Measurements from ENCODE around the gene GATD1. TPM values are rescaled to one million over a fixed set of nuclear protein-coding genes. Genes with fewer than 3 reads are reported as not detected.

The GATD1 gene
- total RNA-seq, 2 donors from 2014 or later = 14.0 to 28.7 TPM

DNA sequence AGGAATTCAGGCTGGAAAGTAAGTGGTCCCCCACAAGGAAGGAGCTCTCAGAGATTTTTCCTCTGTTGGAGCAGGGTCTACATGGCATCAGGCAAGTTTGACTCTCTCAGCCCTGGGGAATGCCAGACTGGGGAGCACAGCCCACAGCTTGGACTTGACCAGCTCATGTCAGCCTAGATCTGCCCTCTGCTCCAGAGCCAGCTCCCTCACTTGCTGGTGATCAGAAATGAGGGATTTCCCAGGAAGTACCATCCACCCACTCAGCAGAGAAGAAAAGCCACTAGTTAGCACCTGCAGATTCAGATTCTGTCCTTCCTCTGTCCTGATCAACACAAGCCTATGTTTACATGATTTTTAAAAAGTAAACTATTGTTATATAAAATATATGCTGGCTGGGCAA lies 17.1 kb downstream of the GATD1 start:
- intact Hi-C loops (cut with DNase I) = no loop called here
- peaks cover 0 to 25% of the 10 kb centered on the region in 2 donors for H3K36me3 ChIP-seq (replicated peaks in 1 of 2; ENCODE audit: insufficient read depth in 1 of 2, low read depth in 2 of 2)

DNA sequence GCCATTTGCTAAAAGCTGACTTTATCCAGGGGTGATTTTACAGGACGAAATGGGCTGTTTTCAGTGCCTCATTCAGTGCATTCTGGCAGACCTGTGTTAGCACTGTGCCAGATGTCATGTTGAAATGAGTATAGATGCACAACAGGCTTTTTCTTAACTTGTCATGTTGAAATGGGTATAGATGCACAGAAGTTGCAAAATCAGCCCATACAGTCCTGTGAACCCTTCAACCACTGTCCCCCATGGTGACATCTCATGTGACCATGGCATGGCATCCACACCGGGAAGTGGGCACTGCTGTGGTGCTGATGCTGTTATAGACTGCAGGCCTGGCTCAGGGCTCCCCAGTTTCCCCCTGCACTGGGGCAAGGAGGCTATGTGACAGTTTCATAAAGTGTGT lies 27.6 kb downstream of the GATD1 start:
- Histone ChIP-seq H3K27ac (no peak overlapping the region), H3K36me3 (replicated peaks in 1 of 2; ENCODE audit: insufficient read depth in 1 of 2, low read depth in 2 of 2) (no peaks in the 10 kb centered on the region), H3K4me1 (peaks cover 31% of the 10 kb centered on the region), H3K9me3 (no peaks in the 10 kb centered on the region), H3K27me3 (no peaks in the 10 kb centered on the region), H3K4me3 (no peak overlapping the region)
- DNase-seq = no peak
- ATAC-seq = no peak
- TF ChIP-seq POLR2A (IDR thresholded peaks at IDR 0.05) = no peak
- TF ChIP-seq, protein P1, sequence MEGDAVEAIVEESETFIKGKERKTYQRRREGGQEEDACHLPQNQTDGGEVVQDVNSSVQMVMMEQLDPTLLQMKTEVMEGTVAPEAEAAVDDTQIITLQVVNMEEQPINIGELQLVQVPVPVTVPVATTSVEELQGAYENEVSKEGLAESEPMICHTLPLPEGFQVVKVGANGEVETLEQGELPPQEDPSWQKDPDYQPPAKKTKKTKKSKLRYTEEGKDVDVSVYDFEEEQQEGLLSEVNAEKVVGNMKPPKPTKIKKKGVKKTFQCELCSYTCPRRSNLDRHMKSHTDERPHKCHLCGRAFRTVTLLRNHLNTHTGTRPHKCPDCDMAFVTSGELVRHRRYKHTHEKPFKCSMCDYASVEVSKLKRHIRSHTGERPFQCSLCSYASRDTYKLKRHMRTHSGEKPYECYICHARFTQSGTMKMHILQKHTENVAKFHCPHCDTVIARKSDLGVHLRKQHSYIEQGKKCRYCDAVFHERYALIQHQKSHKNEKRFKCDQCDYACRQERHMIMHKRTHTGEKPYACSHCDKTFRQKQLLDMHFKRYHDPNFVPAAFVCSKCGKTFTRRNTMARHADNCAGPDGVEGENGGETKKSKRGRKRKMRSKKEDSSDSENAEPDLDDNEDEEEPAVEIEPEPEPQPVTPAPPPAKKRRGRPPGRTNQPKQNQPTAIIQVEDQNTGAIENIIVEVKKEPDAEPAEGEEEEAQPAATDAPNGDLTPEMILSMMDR (IDR thresholded peaks at IDR 0.05) = no peak
- WGBS, 2 donors = 33 to 61% methylated on average over 2 of the region's 2 CpGs
- intact Hi-C loops (cut with DNase I) = no loop called here

More for the DNA sequence above, 17.1 kb downstream of the GATD1 start:
- Histone ChIP-seq H3K27me3 (no peaks in the 10 kb centered on the region), H3K4me1 (peaks cover 7% of the 10 kb centered on the region), H3K4me3 (no peak overlapping the region), H3K27ac (no peak overlapping the region), H3K9me3 (no peaks in the 10 kb centered on the region)
- DNase-seq (no peak), ATAC-seq (no peak)
- no peak for TF ChIP-seq POLR2A (IDR thresholded peaks at IDR 0.05)
- TF ChIP-seq, protein P1 (IDR thresholded peaks at IDR 0.05) = no peak

DNA sequence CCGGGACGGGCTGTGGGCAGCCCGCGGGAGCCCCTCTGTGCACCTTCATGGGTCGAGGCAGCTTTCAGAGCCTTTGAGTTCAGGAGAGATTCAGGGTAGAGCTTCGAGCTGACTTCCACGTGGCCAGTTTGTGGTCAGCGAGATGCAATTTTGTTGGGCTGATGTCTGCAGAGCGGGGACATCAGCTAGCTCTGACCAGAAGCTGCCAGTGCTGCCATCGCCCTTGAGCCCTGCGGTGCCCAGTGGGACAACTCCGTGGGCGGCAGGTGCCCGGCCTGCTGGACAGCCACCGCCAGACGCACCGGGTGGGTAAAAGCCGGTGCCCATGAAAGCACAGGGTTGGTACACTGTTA lies 29.3 kb downstream of the GATD1 start:
- peak overlapping the region in 3 of 4 donors; percentile 90 to 95 (median 90) for H3K27ac ChIP-seq

DNA sequence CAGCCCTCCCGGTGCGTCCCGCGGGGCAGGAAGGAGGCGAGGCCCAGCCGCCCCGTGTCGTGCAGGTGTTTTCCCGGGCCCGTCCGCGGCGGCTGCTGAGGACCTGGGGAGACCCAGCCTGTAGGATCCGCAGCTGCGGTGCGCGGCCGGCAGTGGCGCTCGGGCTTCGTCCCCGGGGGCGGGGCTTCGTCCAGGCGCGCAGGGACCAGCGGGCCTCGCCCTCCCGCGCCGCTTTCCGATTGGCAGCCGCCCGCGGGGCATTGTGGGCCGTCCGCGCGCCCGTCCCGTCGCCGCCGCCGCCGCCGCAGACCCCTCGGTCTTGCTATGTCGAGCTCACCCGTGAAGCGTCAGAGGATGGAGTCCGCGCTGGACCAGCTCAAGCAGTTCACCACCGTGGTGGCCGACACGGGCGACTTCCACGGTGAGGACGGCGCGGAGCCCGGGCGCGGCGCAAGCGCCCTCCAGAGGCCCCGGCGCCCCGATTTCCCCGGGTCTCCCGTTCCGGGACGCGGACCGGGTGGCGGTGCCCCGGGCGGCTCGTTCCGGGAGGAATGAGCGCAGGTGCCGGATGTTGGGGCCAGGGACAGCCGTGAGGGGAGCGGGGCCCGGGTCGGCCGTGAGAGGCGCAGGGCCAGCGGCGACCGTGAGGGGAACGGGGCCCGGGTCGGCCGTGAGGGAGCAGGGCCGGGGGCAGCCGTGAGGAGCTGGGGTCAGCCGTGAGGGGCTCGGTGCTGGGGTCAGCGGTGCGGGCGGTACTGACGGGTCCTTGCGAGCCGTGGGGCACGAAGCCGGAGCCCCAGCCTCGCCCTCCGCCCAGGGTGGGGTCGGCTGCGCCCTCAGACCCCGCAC lies 29.9 kb downstream of the GATD1 start, which contains the start of gene TALDO1:
Gene TALDO1, plus strand, starts transcription at position 307 of the 849 bp plus-strand sequence. Its CDS starts 18 bp downstream, at position 325.
- Histone ChIP-seq H3K9me3 (no peaks in the 10 kb centered on the region), H3K36me3 (replicated peaks in 1 of 2; ENCODE audit: insufficient read depth in 1 of 2, low read depth in 2 of 2) (no peaks in the 10 kb centered on the region), H3K27me3 (no peaks in the 10 kb centered on the region), H3K4me3 (peak within 1 kb of the TSS; percentile 53 to 91), H3K4me1 (peaks cover 31% of the 10 kb centered on the region), H3K27ac (peak within 1 kb of the TSS; percentile 64 to 95 (median 90))
- DNase-seq (peak; percentile 92 to 96 (median 94)), ATAC-seq (peak; percentile 95)
- intact Hi-C loops (cut with DNase I) = no loop called here
- 1% methylated on average over 86 of the region's 112 CpGs; no CpG with 5 or more reads in 1 of the 2 donors for WGBS, 2 donors
- TF ChIP-seq, protein P1 (IDR thresholded peaks at IDR 0.05) = peak in 5 of 7 experiments; percentile 13 to 54 (median 22)
- TF ChIP-seq POLR2A (IDR thresholded peaks at IDR 0.05) = peak; percentile 72 to 81 (median 78)

More for the DNA sequence above, 29.3 kb downstream of the GATD1 start:
- 4 to 8% methylated on average over 13 to 16 of the region's 18 CpGs for WGBS, 2 donors
- DNase-seq (no peak), ATAC-seq (no peak)
- Histone ChIP-seq H3K36me3 (replicated peaks in 1 of 2; ENCODE audit: insufficient read depth in 1 of 2, low read depth in 2 of 2) (no peaks in the 10 kb centered on the region), H3K9me3 (no peaks in the 10 kb centered on the region), H3K27me3 (no peaks in the 10 kb centered on the region), H3K4me3 (peak overlapping the region; percentile 53 to 91), H3K4me1 (peaks cover 31% of the 10 kb centered on the region)
- intact Hi-C loops (cut with DNase I) = no loop called here
- TF ChIP-seq, protein P1 (IDR thresholded peaks at IDR 0.05) = no peak

All from body of pancreas (tissue), 4 donors.